GM12891 (cell line): ENCODE results near the gene FGD3.
"Not testable (repeated sequence)": the region's sequence is repeated elsewhere in the genome, so short reads cannot be mapped to it uniquely, and the experiment has no call there.

ENCODE experiments used
- DNase-seq: peaks from one replicate; pipeline ENCODE4 v3.0.0; 2011; ENCODE audit warnings: low spot score; ENCODE audit not compliant: insufficient read length
- FAIRE-seq: peaks from 2 replicates; lab custom pipeline; 2011; peaks lifted over from hg19 to GRCh38; lab: Jason Lieb, UNC
- PAX5 ChIP-seq: IDR thresholded peaks from 2 replicates; pipeline ENCODE4 v1.6.1; 2011; ENCODE audit warnings: low read length, moderate library complexity, mild to moderate bottlenecking; ENCODE audit not compliant: insufficient read depth, severe bottlenecking
- POLR2A ChIP-seq: IDR thresholded peaks from 2 replicates; pipeline ENCODE4 v1.6.1; 2011; ENCODE audit warnings: low read depth, low read length, control low read depth
- POLR2AphosphoS5 ChIP-seq: IDR thresholded peaks from 2 replicates; pipeline ENCODE4 v1.6.1; 2011; ENCODE audit warnings: low read depth, low read length, control low read depth
- POU2F2 ChIP-seq: IDR thresholded peaks from 2 replicates; pipeline ENCODE4 v1.6.1; 2011; ENCODE audit warnings: low read depth, mild to moderate bottlenecking, control low read depth, low read length, moderate library complexity
- SPI1 ChIP-seq: IDR thresholded peaks from 2 replicates; pipeline ENCODE4 v1.6.1; 2011; ENCODE audit warnings: low read depth, low read length, control low read depth
- TAF1 ChIP-seq: IDR thresholded peaks from 2 replicates; pipeline ENCODE4 v1.6.1; 2011; ENCODE audit warnings: low read depth, low read length, control low read depth

Gene FGD3

DNA sequence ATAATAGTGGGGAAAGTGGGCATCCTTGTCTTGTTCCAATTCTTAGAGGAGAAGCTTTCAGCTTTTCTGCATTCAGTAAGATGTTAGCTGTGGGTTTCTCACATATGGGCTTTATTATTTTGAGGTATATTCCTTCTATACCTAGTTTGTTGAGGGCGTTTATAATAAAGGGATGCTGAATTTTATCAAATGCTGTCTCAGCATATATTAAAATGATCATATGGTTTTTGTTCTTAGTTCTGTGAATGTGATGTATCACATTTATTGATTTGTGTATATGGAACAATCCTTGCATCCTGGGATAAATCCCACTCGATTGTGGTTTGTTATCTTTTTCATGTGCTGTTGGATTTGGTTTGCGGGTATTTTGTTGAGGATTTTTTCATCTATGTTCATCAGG lies 43.1 kb downstream of the FGD3 start:
- no peak for TF ChIP-seq SPI1
- TF ChIP-seq TAF1 = no peak
- TF ChIP-seq POLR2A = no peak
- no peak for TF ChIP-seq PAX5
- no peak for TF ChIP-seq POLR2AphosphoS5
- no peak for TF ChIP-seq POU2F2
- no peak for DNase-seq
- no peak for FAIRE-seq

DNA sequence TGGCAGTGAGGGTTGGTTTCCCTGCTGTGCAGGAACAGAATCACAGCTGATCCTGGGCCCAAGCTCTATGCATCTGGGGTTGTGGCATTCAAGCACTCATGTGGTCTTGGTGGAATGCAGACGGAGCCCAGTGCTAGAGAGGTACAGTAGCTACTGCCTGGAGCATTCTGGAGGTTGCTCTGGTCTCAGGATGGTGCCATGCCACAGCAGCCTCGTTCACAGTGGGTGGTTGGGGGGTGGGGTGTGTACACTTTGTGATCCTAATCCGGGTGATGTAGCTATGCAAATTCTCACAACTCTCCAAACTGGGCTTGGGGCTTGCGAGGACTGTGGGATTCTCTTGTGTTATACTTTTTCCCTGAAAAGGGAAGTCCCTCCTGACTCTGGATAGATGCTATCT lies 45.2 kb downstream of the FGD3 start:
- no peak for FAIRE-seq
- TF ChIP-seq SPI1 (no peak), PAX5 (no peak), POLR2AphosphoS5 (no peak), POLR2A (no peak), POU2F2 (no peak), TAF1 (no peak)
- no peak for DNase-seq

GRCh38 chr9:92998871-92999270 lies 51.5 kb downstream of the FGD3 start:
- DNase-seq, FAIRE-seq: not testable (repeated sequence)

DNA sequence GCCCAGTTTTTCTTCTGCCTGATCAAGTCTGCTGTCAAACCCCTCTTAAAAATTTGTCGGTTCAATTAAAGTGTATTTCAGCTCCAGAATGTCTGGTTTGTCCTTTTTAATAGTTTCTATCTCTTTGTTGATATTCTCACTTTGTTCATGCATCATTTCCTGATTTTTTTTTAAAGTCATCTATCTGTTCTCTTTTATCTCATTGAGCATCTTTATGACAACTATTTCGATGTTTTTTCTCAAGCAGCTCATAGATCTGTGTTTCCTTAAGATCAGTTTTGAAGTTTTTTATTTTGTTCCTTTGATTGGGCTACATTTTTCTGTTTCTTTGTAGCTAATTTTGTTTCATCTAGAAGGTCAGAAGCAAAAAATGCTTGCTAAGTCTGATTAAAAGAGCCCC lies 53.7 kb downstream of the FGD3 start:
- DNase-seq = no peak
- TF ChIP-seq POLR2AphosphoS5 (no peak), POLR2A (no peak), PAX5 (no peak), TAF1 (no peak)
- FAIRE-seq = no peak

GRCh38 chr9:93002700-93003099 lies 55.4 kb downstream of the FGD3 start:
- no peak for FAIRE-seq
- TF ChIP-seq SPI1 (no peak), POLR2A (no peak), POU2F2 (no peak), PAX5 (no peak), TAF1 (no peak), POLR2AphosphoS5 (no peak)

DNA sequence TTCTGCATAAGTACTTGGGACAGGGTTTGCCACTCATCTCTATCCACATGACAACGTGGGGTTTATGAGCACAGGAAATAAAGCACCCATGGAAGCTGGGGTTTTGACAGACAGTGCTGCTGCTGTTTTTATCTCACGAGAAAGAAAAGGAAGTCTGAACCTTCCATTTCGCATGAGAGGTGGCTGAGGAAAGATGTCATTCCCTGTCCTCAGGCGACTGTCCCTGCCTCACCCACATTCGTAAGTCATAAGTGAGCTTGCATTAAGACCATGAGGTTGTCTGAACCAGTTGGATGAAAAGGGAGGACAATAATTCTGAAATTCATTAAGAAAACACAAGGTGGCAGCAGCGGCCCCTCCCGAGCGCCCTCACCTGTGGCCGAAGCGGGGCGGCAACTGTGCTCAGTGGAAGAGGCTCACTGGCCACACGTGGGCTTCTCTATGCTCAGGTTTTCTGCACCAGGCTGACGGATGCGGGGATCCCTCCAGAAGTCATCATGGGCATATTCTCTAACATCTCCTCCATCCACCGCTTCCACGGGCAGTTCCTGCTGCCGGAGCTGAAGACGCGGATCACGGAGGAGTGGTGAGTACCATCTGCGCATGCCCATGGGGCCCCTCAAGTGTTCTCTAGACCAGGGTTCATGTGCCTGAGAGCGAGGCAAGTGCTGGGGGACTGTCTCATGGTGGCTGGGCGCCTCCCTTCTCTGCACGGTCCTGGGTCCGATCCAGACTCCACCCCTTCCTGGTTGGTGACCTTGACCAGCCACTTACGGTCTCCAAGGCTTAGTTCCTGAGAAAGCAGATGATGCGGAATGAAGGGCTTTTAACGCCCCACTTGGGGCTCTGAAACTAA lies 56.5 kb downstream of the FGD3 start:
- TF ChIP-seq POLR2AphosphoS5 (no peak), SPI1 (no peak), PAX5 (no peak), TAF1 (no peak), POLR2A (no peak), POU2F2 (no peak)
- FAIRE-seq = peak; percentile 66
- peak; percentile 64 for DNase-seq

More at GRCh38 chr9:93002700-93003099, 55.4 kb downstream of the FGD3 start:
- DNase-seq = no peak

GRCh38 chr9:93004561-93004960 lies 57.2 kb downstream of the FGD3 start:
- DNase-seq (no peak), FAIRE-seq (no peak)
- TF ChIP-seq PAX5 (no peak), POU2F2 (no peak), TAF1 (no peak), POLR2AphosphoS5 (no peak), SPI1 (no peak), POLR2A (no peak)

DNA sequence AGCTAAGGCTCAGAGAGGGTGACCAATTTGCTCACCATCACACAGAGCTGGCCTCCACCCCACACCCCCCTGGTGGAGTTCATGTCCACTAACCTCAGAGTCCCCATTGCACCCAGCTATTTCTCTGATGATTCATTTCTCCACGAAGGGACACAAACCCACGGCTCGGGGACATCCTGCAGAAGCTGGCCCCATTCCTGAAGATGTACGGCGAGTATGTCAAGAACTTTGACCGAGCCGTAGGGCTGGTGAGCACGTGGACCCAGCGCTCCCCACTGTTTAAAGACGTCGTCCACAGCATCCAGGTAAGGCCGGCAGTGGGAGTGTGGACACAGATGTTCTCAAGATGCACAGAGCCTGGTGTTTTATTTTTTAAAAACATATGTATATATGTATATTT lies 58.6 kb downstream of the FGD3 start:
- no peak for FAIRE-seq

GRCh38 chr9:93007529-93008058 lies 60.3 kb downstream of the FGD3 start:
- DNase-seq (no peak), FAIRE-seq (no peak)
- TF ChIP-seq POLR2A = no peak
- TF ChIP-seq SPI1 = no peak
- no peak for TF ChIP-seq TAF1
- TF ChIP-seq POLR2AphosphoS5 = no peak
- TF ChIP-seq POU2F2 = no peak
- TF ChIP-seq PAX5 = no peak

More for the DNA sequence above, 58.6 kb downstream of the FGD3 start:
- no peak for DNase-seq
- TF ChIP-seq TAF1 (no peak), POLR2A (no peak), PAX5 (no peak), POU2F2 (no peak), SPI1 (no peak), POLR2AphosphoS5 (no peak)

GRCh38 chr9:93008457-93008856 lies 61.1 kb downstream of the FGD3 start:
- DNase-seq = no peak
- TF ChIP-seq PAX5 (no peak), SPI1 (no peak), TAF1 (no peak), POU2F2 (no peak), POLR2A (no peak), POLR2AphosphoS5 (no peak)
- no peak for FAIRE-seq
